OCI-LY7 (cell line): ENCODE results near the gene ST3GAL3.

Experiments used
- CTCF ChIP-seq: fragments of 200-600 bp; sonication (generic); conservative IDR thresholded peaks from 2 replicates; pipeline ENCODE4 v1.5.1; 2014; ENCODE audit warnings: mild to moderate bottlenecking, antibody characterized with exemption, low read length, moderate library complexity, mixed read lengths
- EZH2phosphoT487 ChIP-seq: fragments of 200-600 bp; sonication (generic); IDR thresholded peaks from 2 replicates; pipeline ENCODE4 v1.6.1; 2018; ENCODE audit warnings: low read depth, borderline replicate concordance, mild to moderate bottlenecking, mixed run types, antibody characterized with exemption, low read length, moderate library complexity, mixed read lengths

GRCh38 chr1:43864111-43865045, 157.0 kb downstream of the ST3GAL3 start:
- TF ChIP-seq CTCF (no peak), EZH2phosphoT487 (no peak)
